A172 (cell line): ENCODE results near the gene CCDC27. TPM values are rescaled to one million over a fixed set of nuclear protein-coding genes. Genes with fewer than 3 reads are reported as not detected.

Experiments
- DNase-seq: peaks from one replicate; pipeline ENCODE4 v3.0.0-alpha.2; 2015; ENCODE audit warnings: low spot score
- total RNA-seq: library from RNA; depleted of rRNA; stranded (reverse); fragments of >200 nt; shearing (Covaris generic); gene quantifications from 2 replicates; pipeline ENCODE4 v1.2.3, GENCODE V29; 2014; rRNA removed

Gene CCDC27
- total RNA-seq, 1 experiment from 2014 or later, result not detected

- no peak for DNase-seq
Observed at GRCh38 chr1:3817821-3818597, 65.8 kb downstream of the CCDC27 start.

- no peak for DNase-seq
Observed at GRCh38 chr1:3819771-3820200, 67.5 kb downstream of the CCDC27 start.

- no peak for DNase-seq
Observed at GRCh38 chr1:3820316-3820715, 68.1 kb downstream of the CCDC27 start.

- DNase-seq, result no peak
Observed at GRCh38 chr1:3821004-3821403, 68.8 kb downstream of the CCDC27 start.

Other genes with a start within 250 kb of the CCDC27 start
- gene MEGF6, start 140.9 kb upstream of the CCDC27 start, total RNA-seq, result 21.7 and 22.4 TPM in 2 replicates
- gene TPRG1L, start 127.4 kb upstream of the CCDC27 start, total RNA-seq, result 6.7 and 9.4 TPM in 2 replicates
- gene WRAP73, start 102.3 kb upstream of the CCDC27 start, total RNA-seq, result 13.5 and 22.2 TPM in 2 replicates
- gene TP73, start 99.9 kb upstream of the CCDC27 start, total RNA-seq, result 1.7 and 4.7 TPM in 2 replicates
- not detected in 2 replicates for gene SMIM1, start 20.3 kb downstream of the CCDC27 start, total RNA-seq
- 26.4 and 29.8 TPM in 2 replicates for gene LRRC47, start 44.0 kb downstream of the CCDC27 start, total RNA-seq
- 9.0 and 20.7 TPM in 2 replicates for gene CEP104, start 104.8 kb downstream of the CCDC27 start, total RNA-seq
- 3.3 and 5.5 TPM in 2 replicates for gene DFFB, start 105.0 kb downstream of the CCDC27 start, total RNA-seq
- 23.3 and 28.6 TPM in 2 replicates for gene C1orf174, start 147.8 kb downstream of the CCDC27 start, total RNA-seq